ENCODE data around the gene S1PR3.
"Not testable (repeated sequence)": the region's sequence is repeated elsewhere in the genome, so short reads cannot be mapped to it uniquely, and the experiment has no call there.

S1PR3 gene

GRCh38 chr9:88991066-88992034, at the start of gene S1PR3:
Gene S1PR3, plus strand, starts transcription at chr9:88991468. Its CDS starts 9,733 bp downstream, at chr9:89001201.
- no peak within 1 kb of the TSS for H3K27ac ChIP-seq
- no peaks in the 10 kb centered on the region for H3K36me3 ChIP-seq (ENCODE audit: insufficient read depth, low read length)
- H3K9ac ChIP-seq (ENCODE audit: insufficient read length): peak within 1 kb of the TSS; percentile 5
- H3K4me3 ChIP-seq: peak within 1 kb of the TSS; percentile 77
- H3K9me3 ChIP-seq (ENCODE audit: low read depth, low read length): no peaks in the 10 kb centered on the region
- TF ChIP-seq EZH2 (IDR thresholded peaks at IDR 0.05): no peak
- no peak for DNase-seq (ENCODE audit: low read depth, low spot score)

GRCh38 chr9:88941586-88941985, 49.7 kb upstream of the S1PR3 start:
- not testable (repeated sequence) for H3K4me3 ChIP-seq; DNase-seq (ENCODE audit: low read depth, low spot score); H3K27ac ChIP-seq; H3K36me3 ChIP-seq (ENCODE audit: insufficient read depth, low read length); H3K9ac ChIP-seq (ENCODE audit: insufficient read length); H3K9me3 ChIP-seq (ENCODE audit: low read depth, low read length)

- no peak for DNase-seq (ENCODE audit: low read depth, low spot score)
- TF ChIP-seq POLR2AphosphoS5 (IDR thresholded peaks at IDR 0.05; ENCODE audit: borderline replicate concordance, low read depth, low read length) (no peak), FOXP2 (optimal IDR thresholded peaks at IDR 0.05; ENCODE audit: control extremely low read depth, extremely low read length, insufficient read depth) (no peak), EZH2 (IDR thresholded peaks at IDR 0.05) (no peak)
- H3K36me3 ChIP-seq (ENCODE audit: insufficient read depth, low read length): no peaks in the 10 kb centered on the region
- no peak overlapping the region for H3K27ac ChIP-seq
- H3K9ac ChIP-seq (ENCODE audit: insufficient read length): no peak overlapping the region
- no peaks in the 10 kb centered on the region for H3K9me3 ChIP-seq (ENCODE audit: low read depth, low read length)
- H3K4me3 ChIP-seq: no peak overlapping the region
These were observed 48.9 kb upstream of the S1PR3 start for GRCh38 chr9:88942411-88942810.

GRCh38 chr9:88945636-88946333, 45.5 kb upstream of the S1PR3 start:
- H3K4me3 ChIP-seq: no peak overlapping the region
- no peaks in the 10 kb centered on the region for H3K9me3 ChIP-seq (ENCODE audit: low read depth, low read length)
- TF ChIP-seq FOXP2 (optimal IDR thresholded peaks at IDR 0.05; ENCODE audit: control extremely low read depth, extremely low read length, insufficient read depth) (no peak), EZH2 (IDR thresholded peaks at IDR 0.05) (no peak), POLR2AphosphoS5 (IDR thresholded peaks at IDR 0.05; ENCODE audit: borderline replicate concordance, low read depth, low read length) (no peak)
- no peak overlapping the region for H3K9ac ChIP-seq (ENCODE audit: insufficient read length)
- H3K36me3 ChIP-seq (ENCODE audit: insufficient read depth, low read length): no peaks in the 10 kb centered on the region
- DNase-seq (ENCODE audit: low read depth, low spot score): no peak
- H3K27ac ChIP-seq: no peak overlapping the region

- no peak for TF ChIP-seq POLR2AphosphoS5 (IDR thresholded peaks at IDR 0.05; ENCODE audit: borderline replicate concordance, low read depth, low read length)
- TF ChIP-seq EZH2 (IDR thresholded peaks at IDR 0.05): no peak
- no peak for TF ChIP-seq FOXP2 (optimal IDR thresholded peaks at IDR 0.05; ENCODE audit: control extremely low read depth, extremely low read length, insufficient read depth)
- no peaks in the 10 kb centered on the region for H3K36me3 ChIP-seq (ENCODE audit: insufficient read depth, low read length)
- no peaks in the 10 kb centered on the region for H3K9me3 ChIP-seq (ENCODE audit: low read depth, low read length)
- no peak for DNase-seq (ENCODE audit: low read depth, low spot score)
- H3K4me3 ChIP-seq: no peak overlapping the region
- no peak overlapping the region for H3K9ac ChIP-seq (ENCODE audit: insufficient read length)
- no peak overlapping the region for H3K27ac ChIP-seq
These were observed 43.4 kb upstream of the S1PR3 start for GRCh38 chr9:88947581-88948573.

GRCh38 chr9:88949425-88949824, 41.8 kb upstream of the S1PR3 start:
- peak overlapping the region; percentile 46 for H3K4me3 ChIP-seq
- H3K9ac ChIP-seq (ENCODE audit: insufficient read length): no peak overlapping the region
- DNase-seq (ENCODE audit: low read depth, low spot score): no peak
- H3K36me3 ChIP-seq (ENCODE audit: insufficient read depth, low read length): no peaks in the 10 kb centered on the region
- TF ChIP-seq POLR2AphosphoS5 (IDR thresholded peaks at IDR 0.05; ENCODE audit: borderline replicate concordance, low read depth, low read length): no peak
- H3K27ac ChIP-seq: no peak overlapping the region
- no peaks in the 10 kb centered on the region for H3K9me3 ChIP-seq (ENCODE audit: low read depth, low read length)

- Histone ChIP-seq H3K9ac (ENCODE audit: insufficient read length) (no peak overlapping the region), H3K9me3 (ENCODE audit: low read depth, low read length) (no peaks in the 10 kb centered on the region), H3K27ac (no peak overlapping the region), H3K4me3 (peak overlapping the region; percentile 46), H3K36me3 (ENCODE audit: insufficient read depth, low read length) (no peaks in the 10 kb centered on the region)
- TF ChIP-seq EZH2 (IDR thresholded peaks at IDR 0.05) (no peak), POLR2AphosphoS5 (IDR thresholded peaks at IDR 0.05; ENCODE audit: borderline replicate concordance, low read depth, low read length) (no peak), FOXP2 (optimal IDR thresholded peaks at IDR 0.05; ENCODE audit: control extremely low read depth, extremely low read length, insufficient read depth) (no peak)
- DNase-seq (ENCODE audit: low read depth, low spot score): no peak
These were observed 41.3 kb upstream of the S1PR3 start for GRCh38 chr9:88949961-88950340.

All from SK-N-MC (cell line).